GM21723 (cell line): ENCODE data around the gene TMEM87A.

Source experiments
- ATAC-seq: cut with Tn5 transposase; IDR thresholded peaks from one replicate; pipeline ENCODE4 v1.9.1; 2021; ENCODE audit warnings: mild to moderate bottlenecking, moderate library complexity; ENCODE audit not compliant: unreplicated experiment

TMEM87A gene

DNA sequence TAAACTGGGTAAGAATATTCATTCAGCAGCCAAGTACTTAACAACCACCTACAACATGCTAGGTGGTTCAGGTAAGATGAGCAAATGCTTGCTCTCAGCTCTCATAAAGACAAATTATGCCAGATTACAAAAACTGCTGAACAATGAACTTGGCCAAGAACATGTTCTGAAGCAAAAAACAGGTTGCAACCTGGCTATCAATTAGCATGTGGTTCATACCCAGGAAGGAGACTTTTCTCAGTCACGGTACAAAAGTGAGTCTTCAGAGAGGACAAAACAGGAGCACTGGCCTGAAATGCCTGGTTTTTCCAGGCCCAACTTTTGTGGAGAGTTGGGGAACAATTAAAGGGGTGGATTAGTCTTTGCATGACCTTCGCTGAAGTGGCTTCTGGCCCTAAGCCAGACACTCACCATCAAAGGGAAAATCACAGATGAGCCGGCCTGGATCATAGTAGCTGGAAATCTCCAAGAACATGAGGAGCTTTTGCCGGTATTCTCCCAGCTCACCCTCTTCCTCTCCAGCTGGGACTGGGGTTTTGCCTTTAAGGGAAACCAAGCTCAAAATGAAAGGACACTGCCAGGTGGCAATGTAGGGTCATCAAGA lies 109.2 kb downstream of the TMEM87A start:
- no peak for ATAC-seq

GRCh38 chr15:42163291-42163690 lies 109.9 kb downstream of the TMEM87A start:
- ATAC-seq: no peak
